K562 (cell line): Measurements from ENCODE around the gene TECPR2. TPM values are rescaled to one million over a fixed set of nuclear protein-coding genes. Genes with fewer than 3 reads are reported as not detected.
A peak's percentile ranks its signal among the peaks of the same experiment; 100 is the strongest.

Source experiments
- ARNT ChIP-seq, 2 experiments: fragments of 450-650 bp; IDR thresholded peaks; 2 replicates each; pipeline ENCODE4 v1.6.1; 2016; ENCODE audit warnings: mild to moderate bottlenecking in 1 of 2
- ETV5 ChIP-seq: sonication (generic); formaldehyde crosslinking; IDR thresholded peaks from 2 replicates; pipeline ENCODE4 v1.4.0; 2020; ENCODE audit warnings: low read depth, mild to moderate bottlenecking, missing genetic modification reagents
- FOXM1 ChIP-seq, 2 experiments: fragments of 450-650 bp in 1 of 2; sonication (generic) in 1 of 2; formaldehyde crosslinking in 1 of 2; IDR thresholded peaks; 2 replicates each; pipeline versions ENCODE4 v1.6.1 to v1.9.0; 2017 to 2022; ENCODE audit warnings: low read depth in 2 of 2, mild to moderate bottlenecking in 2 of 2, missing genetic modification reagents in 1 of 2, moderate library complexity in 1 of 2
- POLR2H ChIP-seq: IDR thresholded peaks from 2 replicates; pipeline ENCODE4 v1.6.1; 2016; ENCODE audit warnings: missing genetic modification characterization, low read depth, mild to moderate bottlenecking, control low read depth, missing compliant biosample characterization, moderate library complexity
- SMAD1 ChIP-seq: fragments of 150-350 bp; IDR thresholded peaks from 2 replicates; pipeline ENCODE4 v1.6.1; 2014; ENCODE audit warnings: low read length, low read depth; ENCODE audit not compliant: partially characterized antibody
- SREBF2 ChIP-seq: sonication (generic); formaldehyde crosslinking; IDR thresholded peaks from 2 replicates; pipeline ENCODE4 v1.4.0; 2020; ENCODE audit warnings: mild to moderate bottlenecking, missing genetic modification reagents
- TFAM ChIP-seq: fragments of 250-450 bp; sonication (Bioruptor Pico); conservative IDR thresholded peaks from 2 replicates; pipeline ENCODE4 v1.5.0; 2021; ENCODE audit warnings: mild to moderate bottlenecking, moderate library complexity
- ZKSCAN1 ChIP-seq: fragments of 150-350 bp; IDR thresholded peaks from 2 replicates; pipeline ENCODE4 v1.6.1; 2016; ENCODE audit warnings: low read depth, low read length
- ZNF778 ChIP-seq: fragments of 450-650 bp; formaldehyde crosslinking; IDR thresholded peaks from 2 replicates; pipeline ENCODE4 v1.4.0; 2020; ENCODE audit warnings: mild to moderate bottlenecking, moderate library complexity
- polyA plus RNA-seq, 8 experiments: library from polyadenylated mRNA; depleted of rRNA in 4 of 8; stranded (reverse) in 5 of 8; unstranded in 3 of 8; fragments of >200 nt; fragmentation: Nextera tagmentation in 2 of 8; fragmentation: Illumina TruSeq in 1 of 8; extraction: Ambion mirVana in 2 of 8; extraction: Trizol in 1 of 8; gene quantifications; 2 replicates each; pipeline versions ENCODE4 v1.2.1 to v1.2.3, GENCODE V29; 2011 to 2014; ENCODE audit warnings: inconsistent platforms in 1 of 8, missing spikeins in 1 of 8
- total RNA-seq, 7 experiments: library from RNA; depleted of rRNA in 6 of 7; stranded (reverse); fragments of >200 nt in 6 of 7; fragmentation: Illumina TruSeq in 2 of 7; extraction: Trizol in 2 of 7; gene quantifications; 2 replicates each; pipeline versions ENCODE4 v1.2.1 to v1.2.3, GENCODE V29; 2011 to 2021; ENCODE audit warnings: low replicate concordance in 1 of 7
- TF ChIP-seq, protein P1 (sequence below): IDR thresholded peaks from 2 replicates; pipeline ENCODE4 v1.6.1; 2012; ENCODE audit warnings: low read depth, low read length, improper control_type of control experiment, borderline replicate concordance
- TF ChIP-seq, protein P2 (sequence below), 2 experiments: fragments of 200-800 bp in 1 of 2; sonication (Bioruptor generic) in 1 of 2; sonication (generic) in 1 of 2; formaldehyde crosslinking in 1 of 2; IDR thresholded peaks in 1 of 2; conservative IDR thresholded peaks in 1 of 2; 2 replicates each; pipeline versions ENCODE4 v1.5.0 to v1.6.1; 2016 to 2020; ENCODE audit warnings: missing compliant biosample characterization in 1 of 2, missing genetic modification characterization in 1 of 2, missing genetic modification reagents in 1 of 2
- TF ChIP-seq, protein P3 (sequence below): fragments of 450-650 bp; IDR thresholded peaks from 2 replicates; pipeline ENCODE4 v1.6.1; 2016; ENCODE audit warnings: mild to moderate bottlenecking, moderate library complexity

The TECPR2 gene
- total and polyA plus RNA-seq, 9 of the 15 experiments (the other 6 are each of a cell fraction or from before 2014, with no cell fraction given) = 0.04 to 3.0 (median 0.83) TPM

DNA sequence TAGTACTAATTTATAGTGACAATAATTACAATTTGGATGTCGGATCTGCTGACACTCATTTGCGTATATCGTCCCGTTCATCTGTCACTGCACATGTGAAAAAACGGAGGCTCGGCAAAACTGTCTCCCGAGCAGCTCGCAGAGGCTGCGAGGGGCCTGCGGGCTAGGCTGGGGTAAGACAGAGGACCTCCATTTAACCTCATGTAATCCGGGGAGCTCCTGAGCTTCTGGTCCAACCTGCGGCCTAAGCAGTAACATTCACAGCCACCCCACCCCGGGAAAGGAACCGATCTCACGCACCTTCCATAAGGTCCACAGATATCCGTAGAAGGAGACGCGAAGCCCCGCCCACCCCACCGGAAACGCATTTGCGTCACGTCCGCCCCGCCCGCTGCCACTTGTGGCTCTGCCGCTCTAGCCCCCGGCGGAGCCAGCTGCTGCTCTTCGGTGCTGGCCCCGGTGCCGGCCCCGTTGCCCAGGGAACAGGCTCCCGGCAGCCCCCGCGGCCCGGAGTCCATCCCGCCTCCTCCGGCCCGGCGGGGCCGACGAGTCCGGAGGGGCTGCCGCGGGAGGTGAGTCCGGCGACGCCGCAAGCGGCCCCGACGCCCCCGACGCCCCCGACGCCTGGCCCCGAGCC lies at the start of gene TECPR2, which contains the start of gene CINP (continued):
- TF ChIP-seq, protein P1, sequence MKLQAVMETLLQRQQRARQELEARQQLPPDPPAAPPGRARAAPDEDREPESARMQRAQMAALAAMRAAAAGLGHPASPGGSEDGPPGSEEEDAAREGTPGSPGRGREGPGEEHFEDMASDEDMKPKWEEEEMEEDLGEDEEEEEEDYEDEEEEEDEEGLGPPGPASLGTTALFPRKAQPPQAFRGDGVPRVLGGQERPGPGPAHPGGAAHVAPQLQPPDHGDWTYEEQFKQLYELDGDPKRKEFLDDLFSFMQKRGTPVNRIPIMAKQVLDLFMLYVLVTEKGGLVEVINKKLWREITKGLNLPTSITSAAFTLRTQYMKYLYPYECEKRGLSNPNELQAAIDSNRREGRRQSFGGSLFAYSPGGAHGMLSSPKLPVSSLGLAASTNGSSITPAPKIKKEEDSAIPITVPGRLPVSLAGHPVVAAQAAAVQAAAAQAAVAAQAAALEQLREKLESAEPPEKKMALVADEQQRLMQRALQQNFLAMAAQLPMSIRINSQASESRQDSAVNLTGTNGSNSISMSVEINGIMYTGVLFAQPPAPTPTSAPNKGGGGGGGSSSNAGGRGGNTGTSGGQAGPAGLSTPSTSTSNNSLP = no peak
- TF ChIP-seq ZNF778 (CRISPR knock-in tag) (no peak), FOXM1 (IDR thresholded peaks at IDR 0.05; ENCODE audit: low read depth) (no peak), FOXM1 (CRISPR knock-in tag; IDR thresholded peaks at IDR 0.05; ENCODE audit: low read depth) (no peak), TFAM (CRISPR knock-in tag) (no peak), ARNT (IDR thresholded peaks at IDR 0.05) (no peak), ETV5 (CRISPR knock-in tag) (no peak), POLR2H (tag) (peak; percentile 30; the same call in 1 of the 2 replicates), SMAD1 (no peak), SREBF2 (CRISPR knock-in tag) (no peak), ZKSCAN1 (no peak)
- TF ChIP-seq, protein P2, sequence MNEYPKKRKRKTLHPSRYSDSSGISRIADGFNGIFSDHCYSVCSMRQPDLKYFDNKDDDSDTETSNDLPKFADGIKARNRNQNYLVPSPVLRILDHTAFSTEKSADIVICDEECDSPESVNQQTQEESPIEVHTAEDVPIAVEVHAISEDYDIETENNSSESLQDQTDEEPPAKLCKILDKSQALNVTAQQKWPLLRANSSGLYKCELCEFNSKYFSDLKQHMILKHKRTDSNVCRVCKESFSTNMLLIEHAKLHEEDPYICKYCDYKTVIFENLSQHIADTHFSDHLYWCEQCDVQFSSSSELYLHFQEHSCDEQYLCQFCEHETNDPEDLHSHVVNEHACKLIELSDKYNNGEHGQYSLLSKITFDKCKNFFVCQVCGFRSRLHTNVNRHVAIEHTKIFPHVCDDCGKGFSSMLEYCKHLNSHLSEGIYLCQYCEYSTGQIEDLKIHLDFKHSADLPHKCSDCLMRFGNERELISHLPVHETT (CRISPR knock-in tag; conservative IDR thresholded peaks at IDR 0.05 in 1 of 2, IDR thresholded peaks at IDR 0.05 in 1 of 2) = peak in 1 of 2 experiments; percentile 93; a peak in 2 of 4 replicates
- TF ChIP-seq, protein P3, sequence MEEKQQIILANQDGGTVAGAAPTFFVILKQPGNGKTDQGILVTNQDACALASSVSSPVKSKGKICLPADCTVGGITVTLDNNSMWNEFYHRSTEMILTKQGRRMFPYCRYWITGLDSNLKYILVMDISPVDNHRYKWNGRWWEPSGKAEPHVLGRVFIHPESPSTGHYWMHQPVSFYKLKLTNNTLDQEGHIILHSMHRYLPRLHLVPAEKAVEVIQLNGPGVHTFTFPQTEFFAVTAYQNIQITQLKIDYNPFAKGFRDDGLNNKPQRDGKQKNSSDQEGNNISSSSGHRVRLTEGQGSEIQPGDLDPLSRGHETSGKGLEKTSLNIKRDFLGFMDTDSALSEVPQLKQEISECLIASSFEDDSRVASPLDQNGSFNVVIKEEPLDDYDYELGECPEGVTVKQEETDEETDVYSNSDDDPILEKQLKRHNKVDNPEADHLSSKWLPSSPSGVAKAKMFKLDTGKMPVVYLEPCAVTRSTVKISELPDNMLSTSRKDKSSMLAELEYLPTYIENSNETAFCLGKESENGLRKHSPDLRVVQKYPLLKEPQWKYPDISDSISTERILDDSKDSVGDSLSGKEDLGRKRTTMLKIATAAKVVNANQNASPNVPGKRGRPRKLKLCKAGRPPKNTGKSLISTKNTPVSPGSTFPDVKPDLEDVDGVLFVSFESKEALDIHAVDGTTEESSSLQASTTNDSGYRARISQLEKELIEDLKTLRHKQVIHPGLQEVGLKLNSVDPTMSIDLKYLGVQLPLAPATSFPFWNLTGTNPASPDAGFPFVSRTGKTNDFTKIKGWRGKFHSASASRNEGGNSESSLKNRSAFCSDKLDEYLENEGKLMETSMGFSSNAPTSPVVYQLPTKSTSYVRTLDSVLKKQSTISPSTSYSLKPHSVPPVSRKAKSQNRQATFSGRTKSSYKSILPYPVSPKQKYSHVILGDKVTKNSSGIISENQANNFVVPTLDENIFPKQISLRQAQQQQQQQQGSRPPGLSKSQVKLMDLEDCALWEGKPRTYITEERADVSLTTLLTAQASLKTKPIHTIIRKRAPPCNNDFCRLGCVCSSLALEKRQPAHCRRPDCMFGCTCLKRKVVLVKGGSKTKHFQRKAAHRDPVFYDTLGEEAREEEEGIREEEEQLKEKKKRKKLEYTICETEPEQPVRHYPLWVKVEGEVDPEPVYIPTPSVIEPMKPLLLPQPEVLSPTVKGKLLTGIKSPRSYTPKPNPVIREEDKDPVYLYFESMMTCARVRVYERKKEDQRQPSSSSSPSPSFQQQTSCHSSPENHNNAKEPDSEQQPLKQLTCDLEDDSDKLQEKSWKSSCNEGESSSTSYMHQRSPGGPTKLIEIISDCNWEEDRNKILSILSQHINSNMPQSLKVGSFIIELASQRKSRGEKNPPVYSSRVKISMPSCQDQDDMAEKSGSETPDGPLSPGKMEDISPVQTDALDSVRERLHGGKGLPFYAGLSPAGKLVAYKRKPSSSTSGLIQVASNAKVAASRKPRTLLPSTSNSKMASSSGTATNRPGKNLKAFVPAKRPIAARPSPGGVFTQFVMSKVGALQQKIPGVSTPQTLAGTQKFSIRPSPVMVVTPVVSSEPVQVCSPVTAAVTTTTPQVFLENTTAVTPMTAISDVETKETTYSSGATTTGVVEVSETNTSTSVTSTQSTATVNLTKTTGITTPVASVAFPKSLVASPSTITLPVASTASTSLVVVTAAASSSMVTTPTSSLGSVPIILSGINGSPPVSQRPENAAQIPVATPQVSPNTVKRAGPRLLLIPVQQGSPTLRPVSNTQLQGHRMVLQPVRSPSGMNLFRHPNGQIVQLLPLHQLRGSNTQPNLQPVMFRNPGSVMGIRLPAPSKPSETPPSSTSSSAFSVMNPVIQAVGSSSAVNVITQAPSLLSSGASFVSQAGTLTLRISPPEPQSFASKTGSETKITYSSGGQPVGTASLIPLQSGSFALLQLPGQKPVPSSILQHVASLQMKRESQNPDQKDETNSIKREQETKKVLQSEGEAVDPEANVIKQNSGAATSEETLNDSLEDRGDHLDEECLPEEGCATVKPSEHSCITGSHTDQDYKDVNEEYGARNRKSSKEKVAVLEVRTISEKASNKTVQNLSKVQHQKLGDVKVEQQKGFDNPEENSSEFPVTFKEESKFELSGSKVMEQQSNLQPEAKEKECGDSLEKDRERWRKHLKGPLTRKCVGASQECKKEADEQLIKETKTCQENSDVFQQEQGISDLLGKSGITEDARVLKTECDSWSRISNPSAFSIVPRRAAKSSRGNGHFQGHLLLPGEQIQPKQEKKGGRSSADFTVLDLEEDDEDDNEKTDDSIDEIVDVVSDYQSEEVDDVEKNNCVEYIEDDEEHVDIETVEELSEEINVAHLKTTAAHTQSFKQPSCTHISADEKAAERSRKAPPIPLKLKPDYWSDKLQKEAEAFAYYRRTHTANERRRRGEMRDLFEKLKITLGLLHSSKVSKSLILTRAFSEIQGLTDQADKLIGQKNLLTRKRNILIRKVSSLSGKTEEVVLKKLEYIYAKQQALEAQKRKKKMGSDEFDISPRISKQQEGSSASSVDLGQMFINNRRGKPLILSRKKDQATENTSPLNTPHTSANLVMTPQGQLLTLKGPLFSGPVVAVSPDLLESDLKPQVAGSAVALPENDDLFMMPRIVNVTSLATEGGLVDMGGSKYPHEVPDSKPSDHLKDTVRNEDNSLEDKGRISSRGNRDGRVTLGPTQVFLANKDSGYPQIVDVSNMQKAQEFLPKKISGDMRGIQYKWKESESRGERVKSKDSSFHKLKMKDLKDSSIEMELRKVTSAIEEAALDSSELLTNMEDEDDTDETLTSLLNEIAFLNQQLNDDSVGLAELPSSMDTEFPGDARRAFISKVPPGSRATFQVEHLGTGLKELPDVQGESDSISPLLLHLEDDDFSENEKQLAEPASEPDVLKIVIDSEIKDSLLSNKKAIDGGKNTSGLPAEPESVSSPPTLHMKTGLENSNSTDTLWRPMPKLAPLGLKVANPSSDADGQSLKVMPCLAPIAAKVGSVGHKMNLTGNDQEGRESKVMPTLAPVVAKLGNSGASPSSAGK = no peak
